ENCODE results near the gene GPR55. TPM values are rescaled to one million over a fixed set of nuclear protein-coding genes. Genes with fewer than 3 reads are reported as not detected.

The GPR55 gene
- not detected in 2 replicates for total RNA-seq

GRCh38 chr2:230924470-230925341 lies at the start of gene GPR55:
Gene GPR55 (minus strand): TSS chr2:230925242. CDS start chr2:230910962, 14,280 bp downstream.

GRCh38 chr2:230864605-230865306 lies 60.3 kb downstream of the GPR55 start, which contains the start of gene ITM2C:
Gene ITM2C (plus strand): TSS chr2:230864942. CDS start chr2:230865026, 84 bp downstream.

Other genes with a start within 250 kb of the GPR55 start
- 55.7 and 60.0 TPM in 2 replicates for gene CAB39, start 212.4 kb downstream of the GPR55 start, total RNA-seq
- gene ITM2C, start 60.3 kb downstream of the GPR55 start, total RNA-seq, result 1.9 and 3.2 TPM in 2 replicates
- not detected in 2 replicates for gene SPATA3, start 70.9 kb upstream of the GPR55 start, total RNA-seq
- gene C2orf72, start 112.3 kb upstream of the GPR55 start, total RNA-seq, result not detected in 2 replicates
- gene PSMD1, start 131.6 kb upstream of the GPR55 start, total RNA-seq, result 131 TPM in 2 replicates
- gene HTR2B, start 199.8 kb upstream of the GPR55 start, total RNA-seq, result 0.07 and 0.64 TPM in 2 replicates